ENCODE measurements around the gene PGAP1. TPM values are rescaled to one million over a fixed set of nuclear protein-coding genes. Genes with fewer than 3 reads are reported as not detected.

The PGAP1 gene
- total and polyA plus RNA-seq, 2 donors from 2014 or later = 1.9 to 10.1 TPM

GRCh38 chr2:196952936-196953335, 26.4 kb upstream of the PGAP1 start:
- no peak overlapping the region for H3K9ac ChIP-seq (ENCODE audit: low read length in 3 of 3)
- no peaks in the 10 kb centered on the region for H3K9me3 ChIP-seq (ENCODE audit: control insufficient read depth in 2 of 3, insufficient read depth in 1 of 3, low read length in 3 of 3)
- intact Hi-C loops (cut with DNase I) = no loop called here
- FAIRE-seq (no peak), DNase-seq (no peak)
- no peaks in the 10 kb centered on the region for H3K27me3 ChIP-seq (ENCODE audit: control insufficient read depth, insufficient read depth, low read length)
- TF ChIP-seq, protein P1, sequence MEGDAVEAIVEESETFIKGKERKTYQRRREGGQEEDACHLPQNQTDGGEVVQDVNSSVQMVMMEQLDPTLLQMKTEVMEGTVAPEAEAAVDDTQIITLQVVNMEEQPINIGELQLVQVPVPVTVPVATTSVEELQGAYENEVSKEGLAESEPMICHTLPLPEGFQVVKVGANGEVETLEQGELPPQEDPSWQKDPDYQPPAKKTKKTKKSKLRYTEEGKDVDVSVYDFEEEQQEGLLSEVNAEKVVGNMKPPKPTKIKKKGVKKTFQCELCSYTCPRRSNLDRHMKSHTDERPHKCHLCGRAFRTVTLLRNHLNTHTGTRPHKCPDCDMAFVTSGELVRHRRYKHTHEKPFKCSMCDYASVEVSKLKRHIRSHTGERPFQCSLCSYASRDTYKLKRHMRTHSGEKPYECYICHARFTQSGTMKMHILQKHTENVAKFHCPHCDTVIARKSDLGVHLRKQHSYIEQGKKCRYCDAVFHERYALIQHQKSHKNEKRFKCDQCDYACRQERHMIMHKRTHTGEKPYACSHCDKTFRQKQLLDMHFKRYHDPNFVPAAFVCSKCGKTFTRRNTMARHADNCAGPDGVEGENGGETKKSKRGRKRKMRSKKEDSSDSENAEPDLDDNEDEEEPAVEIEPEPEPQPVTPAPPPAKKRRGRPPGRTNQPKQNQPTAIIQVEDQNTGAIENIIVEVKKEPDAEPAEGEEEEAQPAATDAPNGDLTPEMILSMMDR (IDR thresholded peaks at IDR 0.05; ENCODE audit: borderline replicate concordance, extremely low read depth, insufficient read depth) = no peak
- no peak overlapping the region for H3K4me3 ChIP-seq (ENCODE audit: low read length in 3 of 3)
- H3K4me1 ChIP-seq (ENCODE audit: control insufficient read depth in 2 of 3, insufficient read depth in 2 of 3, low read depth in 1 of 3, low read length in 3 of 3) = no peaks in the 10 kb centered on the region
- no peak overlapping the region for H3K27ac ChIP-seq (ENCODE audit: low read depth in 2 of 2, low read length in 2 of 2)
- H3K36me3 ChIP-seq (ENCODE audit: control insufficient read depth in 2 of 3, insufficient read depth in 3 of 3, low read length in 3 of 3) = no peaks in the 10 kb centered on the region

- H3K27ac ChIP-seq (ENCODE audit: low read depth in 2 of 2, low read length in 2 of 2) = no peak overlapping the region
- TF ChIP-seq, protein P1 (IDR thresholded peaks at IDR 0.05; ENCODE audit: borderline replicate concordance, extremely low read depth, insufficient read depth) = no peak
These were observed 25.5 kb upstream of the PGAP1 start for GRCh38 chr2:196951973-196952372.

GRCh38 chr2:196949116-196949515, 22.6 kb upstream of the PGAP1 start:
- DNase-seq = no peak
- Histone ChIP-seq H3K4me3 (ENCODE audit: low read length in 3 of 3) (no peak overlapping the region), H3K27ac (ENCODE audit: low read depth in 2 of 2, low read length in 2 of 2) (no peak overlapping the region), H3K36me3 (ENCODE audit: control insufficient read depth in 2 of 3, insufficient read depth in 3 of 3, low read length in 3 of 3) (no peaks in the 10 kb centered on the region), H3K4me1 (ENCODE audit: control insufficient read depth in 2 of 3, insufficient read depth in 2 of 3, low read depth in 1 of 3, low read length in 3 of 3) (no peaks in the 10 kb centered on the region), H3K9ac (ENCODE audit: low read length in 3 of 3) (no peak overlapping the region), H3K27me3 (ENCODE audit: control insufficient read depth, insufficient read depth, low read length) (no peaks in the 10 kb centered on the region), H3K9me3 (ENCODE audit: control insufficient read depth in 2 of 3, insufficient read depth in 1 of 3, low read length in 3 of 3) (no peaks in the 10 kb centered on the region)
- TF ChIP-seq, protein P1 (IDR thresholded peaks at IDR 0.05; ENCODE audit: borderline replicate concordance, extremely low read depth, insufficient read depth) = no peak
- intact Hi-C loops (cut with DNase I) = no loop called here
- no peak for FAIRE-seq

More at GRCh38 chr2:196951973-196952372, 25.5 kb upstream of the PGAP1 start:
- no peak overlapping the region for H3K4me3 ChIP-seq (ENCODE audit: low read length in 3 of 3)
- no peak overlapping the region for H3K9ac ChIP-seq (ENCODE audit: low read length in 3 of 3)
- no peaks in the 10 kb centered on the region for H3K36me3 ChIP-seq (ENCODE audit: control insufficient read depth in 2 of 3, insufficient read depth in 3 of 3, low read length in 3 of 3)
- no peaks in the 10 kb centered on the region for H3K9me3 ChIP-seq (ENCODE audit: control insufficient read depth in 2 of 3, insufficient read depth in 1 of 3, low read length in 3 of 3)
- no peaks in the 10 kb centered on the region for H3K4me1 ChIP-seq (ENCODE audit: control insufficient read depth in 2 of 3, insufficient read depth in 2 of 3, low read depth in 1 of 3, low read length in 3 of 3)
- intact Hi-C loops (cut with DNase I) = no loop called here
- FAIRE-seq (no peak), DNase-seq (no peak)
- no peaks in the 10 kb centered on the region for H3K27me3 ChIP-seq (ENCODE audit: control insufficient read depth, insufficient read depth, low read length)

GRCh38 chr2:196944570-196944969, 18.1 kb upstream of the PGAP1 start:
- DNase-seq (no peak), FAIRE-seq (no peak)
- H3K27ac ChIP-seq (ENCODE audit: low read depth in 2 of 2, low read length in 2 of 2) = no peak overlapping the region
- H3K9ac ChIP-seq (ENCODE audit: low read length in 3 of 3) = no peak overlapping the region
- H3K36me3 ChIP-seq (ENCODE audit: control insufficient read depth in 2 of 3, insufficient read depth in 3 of 3, low read length in 3 of 3) = no peaks in the 10 kb centered on the region
- H3K4me3 ChIP-seq (ENCODE audit: low read length in 3 of 3) = no peak overlapping the region
- TF ChIP-seq, protein P1 (IDR thresholded peaks at IDR 0.05; ENCODE audit: borderline replicate concordance, extremely low read depth, insufficient read depth) = no peak
- no peaks in the 10 kb centered on the region for H3K4me1 ChIP-seq (ENCODE audit: control insufficient read depth in 2 of 3, insufficient read depth in 2 of 3, low read depth in 1 of 3, low read length in 3 of 3)
- no peaks in the 10 kb centered on the region for H3K27me3 ChIP-seq (ENCODE audit: control insufficient read depth, insufficient read depth, low read length)
- intact Hi-C loops (cut with DNase I) = no loop called here
- no peaks in the 10 kb centered on the region for H3K9me3 ChIP-seq (ENCODE audit: control insufficient read depth in 2 of 3, insufficient read depth in 1 of 3, low read length in 3 of 3)

Data from kidney (tissue), 14 donors.